Lower leg skin (tissue), 3 donors: ENCODE measurements around the gene HECA.

Source experiments
- POLR2A ChIP-seq, 2 donors: fragments of 450-650 bp; IDR thresholded peaks; one replicate each; pipeline ENCODE4 v1.6.1; 2016 to 2017; ENCODE audit warnings: antibody characterized with exemption in 2 of 2, mild to moderate bottlenecking in 1 of 2, moderate library complexity in 1 of 2
- TF ChIP-seq, protein P1 (sequence below), 3 donors: fragments of 450-650 bp; IDR thresholded peaks; one replicate each; pipeline ENCODE4 v1.5.1; 2016; ENCODE audit warnings: antibody characterized with exemption in 3 of 3, mild to moderate bottlenecking in 3 of 3, moderate library complexity in 2 of 3

GRCh38 chr6:139154881-139155547 lies 20.1 kb downstream of the HECA start:
- TF ChIP-seq, protein P1, sequence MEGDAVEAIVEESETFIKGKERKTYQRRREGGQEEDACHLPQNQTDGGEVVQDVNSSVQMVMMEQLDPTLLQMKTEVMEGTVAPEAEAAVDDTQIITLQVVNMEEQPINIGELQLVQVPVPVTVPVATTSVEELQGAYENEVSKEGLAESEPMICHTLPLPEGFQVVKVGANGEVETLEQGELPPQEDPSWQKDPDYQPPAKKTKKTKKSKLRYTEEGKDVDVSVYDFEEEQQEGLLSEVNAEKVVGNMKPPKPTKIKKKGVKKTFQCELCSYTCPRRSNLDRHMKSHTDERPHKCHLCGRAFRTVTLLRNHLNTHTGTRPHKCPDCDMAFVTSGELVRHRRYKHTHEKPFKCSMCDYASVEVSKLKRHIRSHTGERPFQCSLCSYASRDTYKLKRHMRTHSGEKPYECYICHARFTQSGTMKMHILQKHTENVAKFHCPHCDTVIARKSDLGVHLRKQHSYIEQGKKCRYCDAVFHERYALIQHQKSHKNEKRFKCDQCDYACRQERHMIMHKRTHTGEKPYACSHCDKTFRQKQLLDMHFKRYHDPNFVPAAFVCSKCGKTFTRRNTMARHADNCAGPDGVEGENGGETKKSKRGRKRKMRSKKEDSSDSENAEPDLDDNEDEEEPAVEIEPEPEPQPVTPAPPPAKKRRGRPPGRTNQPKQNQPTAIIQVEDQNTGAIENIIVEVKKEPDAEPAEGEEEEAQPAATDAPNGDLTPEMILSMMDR (IDR thresholded peaks at IDR 0.05), result no peak
- no peak for TF ChIP-seq POLR2A (IDR thresholded peaks at IDR 0.05)
